HCT116 (cell line): Measurements from ENCODE around the gene TSR1. TPM values are rescaled to one million over a fixed set of nuclear protein-coding genes. Genes with fewer than 3 reads are reported as not detected.

ENCODE experiments used
- ATAC-seq: fragments of 200-7000 bp; cut with Tn5 transposase; 2 replicates; pipeline ENCODE4 v1.9.1; 2020; ENCODE audit warnings: mild to moderate bottlenecking, moderate library complexity
- BruUV-seq: library from RNA; stranded (reverse); fragments of 400-500 nt; replicated peaks from 2 replicates; lab custom pipeline; 2021; lab: Mats Ljungman, UMichigan
- CTCF ChIA-PET: fragments of 300-600 bp; sonication (Branson Sonifier 250); formaldehyde crosslinking; loops from one replicate; lab custom pipeline; 2021; ENCODE audit warnings: antibody characterized with exemption; lab: Charles Lee
- POLR2A ChIA-PET: fragments of 300-600, 350-600 bp; sonication (Branson Sonifier 250); formaldehyde crosslinking; loops from one replicate; lab custom pipeline; 2021; ENCODE audit warnings: antibody characterized with exemption; lab: Charles Lee
- RAD21 ChIA-PET, 2 experiments: fragments of 300-600 bp; sonication (Branson Sonifier 250); formaldehyde crosslinking; loops; one replicate each; lab custom pipeline; 2023; ENCODE audit warnings: low total read pairs in 2 of 2; ENCODE audit not compliant: uncharacterized antibody in 2 of 2, unreplicated experiment in 2 of 2, low non-redundant PET in 1 of 2; lab: Charles Lee
- DNase-seq: peaks from one replicate; pipeline ENCODE4 v3.0.0-alpha.2; 2010; ENCODE audit warnings: low read depth, low spot score
- H2AFZ ChIP-seq: fragments of 200-600 bp; shearing (Covaris generic), sonication (generic); 2 replicates; pipeline ENCODE4 v1.6.1; 2017; ENCODE audit warnings: low read depth, mixed run types, mixed read lengths, antibody characterized with exemption, low read length; ENCODE audit not compliant: poor library complexity, severe bottlenecking
- H3K27ac ChIP-seq: 2 replicates; pipeline ENCODE4 v1.5.1; 2012; ENCODE audit warnings: low read depth, low read length
- H3K27me3 ChIP-seq: fragments of 200-600 bp; sonication (generic); 2 replicates; pipeline ENCODE4 v1.6.1; 2016; ENCODE audit warnings: mixed run types, low read length, mixed read lengths; ENCODE audit not compliant: insufficient read depth
- H3K36me3 ChIP-seq, 2 experiments: fragments of 200-500 bp in 1 of 2; fragments of 200-600 bp in 1 of 2; sonication (Bioruptor generic) in 1 of 2; sonication (generic) in 1 of 2; 2 replicates each; pipeline versions ENCODE4 v1.5.1 to v1.6.1; 2014 to 2016; ENCODE audit warnings: low read length in 2 of 2, inconsistent platforms in 1 of 2, mixed read lengths in 1 of 2, mixed run types in 1 of 2; ENCODE audit not compliant: insufficient read depth in 2 of 2, control insufficient read depth in 1 of 2
- H3K4me1 ChIP-seq, 2 experiments: fragments of 200-600 bp in 1 of 2; sonication (generic) in 1 of 2; 2 replicates each; pipeline versions ENCODE4 v1.5.1 to v1.6.1; 2012 to 2017; ENCODE audit warnings: low read length in 2 of 2, inconsistent platforms in 1 of 2, mild to moderate bottlenecking in 1 of 2, mixed read lengths in 1 of 2, mixed run types in 1 of 2, moderate library complexity in 1 of 2; ENCODE audit not compliant: insufficient read depth in 2 of 2, control insufficient read depth in 1 of 2
- H3K4me2 ChIP-seq: fragments of 200-600 bp; sonication (generic); 2 replicates; pipeline ENCODE4 v1.6.1; 2017; ENCODE audit warnings: mixed run types, low read length, mixed read lengths
- H3K4me3 ChIP-seq, 2 experiments: fragments of 200-600 bp in 1 of 2; sonication (generic) in 1 of 2; replicated peaks in 1 of 2; 2 replicates each; pipeline ENCODE4 v1.5.1; 2011 to 2016; ENCODE audit warnings: low read length in 2 of 2, control low read depth in 1 of 2, low read depth in 1 of 2, mild to moderate bottlenecking in 1 of 2, mixed read lengths in 1 of 2, mixed run types in 1 of 2
- H3K79me2 ChIP-seq: fragments of 200-600 bp; sonication (generic); 2 replicates; pipeline ENCODE4 v1.6.1; 2017; ENCODE audit warnings: mild to moderate bottlenecking, mixed run types, low read length, moderate library complexity, mixed read lengths; ENCODE audit not compliant: insufficient read depth
- H3K9ac ChIP-seq: fragments of 200-600 bp; sonication (generic); 2 replicates; pipeline ENCODE4 v1.6.1; 2016; ENCODE audit warnings: low read length, mixed read lengths
- H3K9me2 ChIP-seq: fragments of 200-600 bp; sonication (generic), shearing (Covaris generic); 2 replicates; pipeline ENCODE4 v1.6.1; 2017; ENCODE audit warnings: mixed run types, mild to moderate bottlenecking, moderate library complexity; ENCODE audit not compliant: insufficient read depth
- H3K9me3 ChIP-seq, 2 experiments: fragments of 200-500 bp in 1 of 2; fragments of 200-600 bp in 1 of 2; sonication (Bioruptor generic) in 1 of 2; sonication (generic) in 1 of 2; 2 replicates each; pipeline ENCODE4 v1.6.1; 2014 to 2017; ENCODE audit warnings: low read length in 2 of 2, mixed read lengths in 2 of 2, inconsistent platforms in 1 of 2, low read depth in 1 of 2, mild to moderate bottlenecking in 1 of 2, mixed run types in 1 of 2, moderate library complexity in 1 of 2; ENCODE audit not compliant: control insufficient read depth in 1 of 2, insufficient read depth in 1 of 2
- H4K20me1 ChIP-seq: fragments of 200-600 bp; sonication (generic), shearing (Covaris generic); 2 replicates; pipeline ENCODE4 v1.6.1; 2017; ENCODE audit warnings: mixed run types, mild to moderate bottlenecking, moderate library complexity; ENCODE audit not compliant: insufficient read depth
- CBX3 ChIP-seq: IDR thresholded peaks from 2 replicates; pipeline ENCODE4 v1.6.1; 2012; ENCODE audit warnings: low read depth
- CEBPB ChIP-seq: IDR thresholded peaks from 2 replicates; pipeline ENCODE4 v1.6.1; 2012; ENCODE audit warnings: low read depth
- ELF1 ChIP-seq: IDR thresholded peaks from 2 replicates; pipeline ENCODE4 v1.6.1; 2012; ENCODE audit warnings: low read depth, borderline replicate concordance
- EZH2 ChIP-seq: fragments of 200-600 bp; sonication (generic); IDR thresholded peaks from 2 replicates; pipeline ENCODE4 v1.6.1; 2017; ENCODE audit warnings: antibody characterized with exemption, mixed run types
- EZH2phosphoT487 ChIP-seq: fragments of 200-600 bp; IDR thresholded peaks from 2 replicates; pipeline ENCODE4 v1.6.1; 2018; ENCODE audit warnings: antibody characterized with exemption, borderline replicate concordance
- JUND ChIP-seq: IDR thresholded peaks from 2 replicates; pipeline ENCODE4 v1.6.1; 2012
- POLR2A ChIP-seq: IDR thresholded peaks from 2 replicates; pipeline ENCODE4 v1.7.0; 2011; ENCODE audit warnings: borderline replicate concordance; ENCODE audit not compliant: insufficient read depth, insufficient read length; ENCODE audit errors: extremely low read depth
- POLR2AphosphoS5 ChIP-seq: IDR thresholded peaks from 2 replicates; pipeline ENCODE4 v1.6.1; 2011; ENCODE audit warnings: mild to moderate bottlenecking, low read depth, low read length, moderate library complexity
- RAD21 ChIP-seq: IDR thresholded peaks from 2 replicates; pipeline ENCODE4 v1.6.1; 2012; ENCODE audit warnings: low read depth, mild to moderate bottlenecking
- SIN3A ChIP-seq: IDR thresholded peaks from 2 replicates; pipeline ENCODE4 v1.6.1; 2012; ENCODE audit warnings: low read depth
- SRF ChIP-seq: IDR thresholded peaks from 2 replicates; pipeline ENCODE4 v1.6.1; 2012; ENCODE audit warnings: low read depth
- TCF7L2 ChIP-seq: IDR thresholded peaks from 2 replicates; pipeline ENCODE4 v1.7.0; 2011; ENCODE audit warnings: borderline replicate concordance, inconsistent platforms; ENCODE audit not compliant: insufficient read depth, insufficient read length; ENCODE audit errors: extremely low read depth
- YY1 ChIP-seq: IDR thresholded peaks from 2 replicates; pipeline ENCODE4 v1.6.1; 2011; ENCODE audit warnings: low read length, low read depth, moderate library complexity, mild to moderate bottlenecking; ENCODE audit not compliant: insufficient replicate concordance; ENCODE audit errors: extremely low read depth
- ZFX ChIP-seq: fragments of 450-650 bp; IDR thresholded peaks from 2 replicates; pipeline ENCODE4 v1.6.1; 2017
- ZNF274 ChIP-seq: fragments of 200-500 bp; sonication (Bioruptor generic); IDR thresholded peaks from 2 replicates; pipeline ENCODE4 v1.6.1; 2014; ENCODE audit warnings: mild to moderate bottlenecking, low read depth, low read length, inconsistent platforms
- intact Hi-C: fragments of 100-400 bp; cut with micrococcal nuclease; formaldehyde crosslinking; loops from 2 replicates; pipeline ENCODE4 v1.10.0; 2022
- total RNA-seq: library from RNA; stranded (reverse); gene quantifications from one replicate; pipeline ENCODE4 v1.2.1, GENCODE V29; 2021; ENCODE audit not compliant: unreplicated experiment
- TF ChIP-seq, protein P1 (sequence below): IDR thresholded peaks from 2 replicates; pipeline ENCODE4 v1.6.1; 2012
- TF ChIP-seq, protein P2 (sequence below): IDR thresholded peaks from 2 replicates; pipeline ENCODE4 v1.6.1; 2012; ENCODE audit warnings: low read depth
- TF ChIP-seq, protein P3 (sequence below): IDR thresholded peaks from 2 replicates; pipeline ENCODE4 v1.6.1; 2011; ENCODE audit warnings: mild to moderate bottlenecking, low read length, moderate library complexity; ENCODE audit not compliant: insufficient replicate concordance; ENCODE audit errors: extremely low read depth
- TF ChIP-seq, protein P4 (sequence below), 3 experiments: fragments of 200-600 bp in 1 of 3; sonication (generic) in 1 of 3; IDR thresholded peaks in 2 of 3; conservative IDR thresholded peaks in 1 of 3; 2 replicates each; pipeline ENCODE4 v1.5.1; 2012 to 2017; ENCODE audit warnings: low read depth in 2 of 3, low read length in 2 of 3, antibody characterized with exemption in 1 of 3, borderline replicate concordance in 1 of 3, control low read depth in 1 of 3, mild to moderate bottlenecking in 1 of 3, mixed read lengths in 1 of 3, mixed run types in 1 of 3, moderate library complexity in 1 of 3; ENCODE audit not compliant: insufficient read depth in 1 of 3

Gene TSR1
- total RNA-seq, 1 experiment from 2014 or later, result 77.2 TPM

DNA sequence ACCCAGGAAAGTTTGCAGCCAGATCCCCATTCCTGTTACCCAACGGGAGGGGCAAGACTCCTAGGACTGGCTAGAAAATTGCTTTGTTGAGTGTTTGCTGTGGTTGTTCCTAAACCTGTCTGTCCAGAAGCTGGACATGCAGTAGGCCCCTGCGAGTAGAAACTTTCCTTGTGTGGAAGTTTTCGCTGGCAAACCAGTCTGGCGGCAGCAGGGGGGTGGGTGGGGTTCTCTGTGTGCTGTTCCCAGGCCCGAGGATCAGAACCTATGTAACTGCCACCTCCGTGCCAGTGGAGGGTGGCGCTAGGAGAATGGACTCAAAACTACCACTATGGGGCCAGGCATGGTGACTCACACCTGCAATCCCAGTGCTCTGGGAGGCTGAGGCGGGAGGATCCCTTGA, 10.2 kb upstream of the TSR1 start:
- 0 out of 2 replicates have a peak, but pooled peaks have one; percentile 21 for ATAC-seq
- Histone ChIP-seq H3K27me3 (no peaks in the 10 kb centered on the region), H3K9me3 (no peaks in the 10 kb centered on the region), H3K4me2 (no peak overlapping the region), H3K27ac (no peak overlapping the region), H3K4me1 (peaks cover 24 to 35% of the 10 kb centered on the region in 2 experiments), H4K20me1 (no peaks in the 10 kb centered on the region), H3K36me3 (peaks cover 11 to 13% of the 10 kb centered on the region in 2 experiments; a peak in 3 of 4 replicates), H3K79me2 (no peaks in the 10 kb centered on the region), H3K4me3 (no peak overlapping the region), H2AFZ (no peak overlapping the region)
- RAD21 ChIA-PET, result interaction anchor here in 1 of 2 experiments (0.7 kb wide), 1 partner anchor 465 kb away, joined by 3 read pairs; no protein-coding TSS in a partner anchor
- intact Hi-C loops, result no loop called here
- TF ChIP-seq, protein P1, sequence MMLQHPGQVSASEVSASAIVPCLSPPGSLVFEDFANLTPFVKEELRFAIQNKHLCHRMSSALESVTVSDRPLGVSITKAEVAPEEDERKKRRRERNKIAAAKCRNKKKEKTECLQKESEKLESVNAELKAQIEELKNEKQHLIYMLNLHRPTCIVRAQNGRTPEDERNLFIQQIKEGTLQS, result no peak
- no peak for TF ChIP-seq EZH2phosphoT487
- TF ChIP-seq ELF1, result no peak
- no peak for TF ChIP-seq YY1
- no peak for TF ChIP-seq ZFX
- no peak for TF ChIP-seq ZNF274
- TF ChIP-seq, protein P2, sequence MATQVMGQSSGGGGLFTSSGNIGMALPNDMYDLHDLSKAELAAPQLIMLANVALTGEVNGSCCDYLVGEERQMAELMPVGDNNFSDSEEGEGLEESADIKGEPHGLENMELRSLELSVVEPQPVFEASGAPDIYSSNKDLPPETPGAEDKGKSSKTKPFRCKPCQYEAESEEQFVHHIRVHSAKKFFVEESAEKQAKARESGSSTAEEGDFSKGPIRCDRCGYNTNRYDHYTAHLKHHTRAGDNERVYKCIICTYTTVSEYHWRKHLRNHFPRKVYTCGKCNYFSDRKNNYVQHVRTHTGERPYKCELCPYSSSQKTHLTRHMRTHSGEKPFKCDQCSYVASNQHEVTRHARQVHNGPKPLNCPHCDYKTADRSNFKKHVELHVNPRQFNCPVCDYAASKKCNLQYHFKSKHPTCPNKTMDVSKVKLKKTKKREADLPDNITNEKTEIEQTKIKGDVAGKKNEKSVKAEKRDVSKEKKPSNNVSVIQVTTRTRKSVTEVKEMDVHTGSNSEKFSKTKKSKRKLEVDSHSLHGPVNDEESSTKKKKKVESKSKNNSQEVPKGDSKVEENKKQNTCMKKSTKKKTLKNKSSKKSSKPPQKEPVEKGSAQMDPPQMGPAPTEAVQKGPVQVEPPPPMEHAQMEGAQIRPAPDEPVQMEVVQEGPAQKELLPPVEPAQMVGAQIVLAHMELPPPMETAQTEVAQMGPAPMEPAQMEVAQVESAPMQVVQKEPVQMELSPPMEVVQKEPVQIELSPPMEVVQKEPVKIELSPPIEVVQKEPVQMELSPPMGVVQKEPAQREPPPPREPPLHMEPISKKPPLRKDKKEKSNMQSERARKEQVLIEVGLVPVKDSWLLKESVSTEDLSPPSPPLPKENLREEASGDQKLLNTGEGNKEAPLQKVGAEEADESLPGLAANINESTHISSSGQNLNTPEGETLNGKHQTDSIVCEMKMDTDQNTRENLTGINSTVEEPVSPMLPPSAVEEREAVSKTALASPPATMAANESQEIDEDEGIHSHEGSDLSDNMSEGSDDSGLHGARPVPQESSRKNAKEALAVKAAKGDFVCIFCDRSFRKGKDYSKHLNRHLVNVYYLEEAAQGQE, result no peak
- no peak for TF ChIP-seq TCF7L2
- no peak for TF ChIP-seq SRF
- TF ChIP-seq SIN3A, result no peak
- TF ChIP-seq, protein P3, sequence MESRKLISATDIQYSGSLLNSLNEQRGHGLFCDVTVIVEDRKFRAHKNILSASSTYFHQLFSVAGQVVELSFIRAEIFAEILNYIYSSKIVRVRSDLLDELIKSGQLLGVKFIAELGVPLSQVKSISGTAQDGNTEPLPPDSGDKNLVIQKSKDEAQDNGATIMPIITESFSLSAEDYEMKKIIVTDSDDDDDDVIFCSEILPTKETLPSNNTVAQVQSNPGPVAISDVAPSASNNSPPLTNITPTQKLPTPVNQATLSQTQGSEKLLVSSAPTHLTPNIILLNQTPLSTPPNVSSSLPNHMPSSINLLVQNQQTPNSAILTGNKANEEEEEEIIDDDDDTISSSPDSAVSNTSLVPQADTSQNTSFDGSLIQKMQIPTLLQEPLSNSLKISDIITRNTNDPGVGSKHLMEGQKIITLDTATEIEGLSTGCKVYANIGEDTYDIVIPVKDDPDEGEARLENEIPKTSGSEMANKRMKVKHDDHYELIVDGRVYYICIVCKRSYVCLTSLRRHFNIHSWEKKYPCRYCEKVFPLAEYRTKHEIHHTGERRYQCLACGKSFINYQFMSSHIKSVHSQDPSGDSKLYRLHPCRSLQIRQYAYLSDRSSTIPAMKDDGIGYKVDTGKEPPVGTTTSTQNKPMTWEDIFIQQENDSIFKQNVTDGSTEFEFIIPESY, result no peak
- TF ChIP-seq RAD21, result no peak
- TF ChIP-seq CBX3, result no peak
- no peak for TF ChIP-seq EZH2
- no peak for TF ChIP-seq POLR2AphosphoS5
- no peak for TF ChIP-seq CEBPB
- TF ChIP-seq JUND, result no peak
- TF ChIP-seq, protein P4, sequence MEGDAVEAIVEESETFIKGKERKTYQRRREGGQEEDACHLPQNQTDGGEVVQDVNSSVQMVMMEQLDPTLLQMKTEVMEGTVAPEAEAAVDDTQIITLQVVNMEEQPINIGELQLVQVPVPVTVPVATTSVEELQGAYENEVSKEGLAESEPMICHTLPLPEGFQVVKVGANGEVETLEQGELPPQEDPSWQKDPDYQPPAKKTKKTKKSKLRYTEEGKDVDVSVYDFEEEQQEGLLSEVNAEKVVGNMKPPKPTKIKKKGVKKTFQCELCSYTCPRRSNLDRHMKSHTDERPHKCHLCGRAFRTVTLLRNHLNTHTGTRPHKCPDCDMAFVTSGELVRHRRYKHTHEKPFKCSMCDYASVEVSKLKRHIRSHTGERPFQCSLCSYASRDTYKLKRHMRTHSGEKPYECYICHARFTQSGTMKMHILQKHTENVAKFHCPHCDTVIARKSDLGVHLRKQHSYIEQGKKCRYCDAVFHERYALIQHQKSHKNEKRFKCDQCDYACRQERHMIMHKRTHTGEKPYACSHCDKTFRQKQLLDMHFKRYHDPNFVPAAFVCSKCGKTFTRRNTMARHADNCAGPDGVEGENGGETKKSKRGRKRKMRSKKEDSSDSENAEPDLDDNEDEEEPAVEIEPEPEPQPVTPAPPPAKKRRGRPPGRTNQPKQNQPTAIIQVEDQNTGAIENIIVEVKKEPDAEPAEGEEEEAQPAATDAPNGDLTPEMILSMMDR (IDR thresholded peaks at IDR 0.05 in 2 of 3, conservative IDR thresholded peaks at IDR 0.05 in 1 of 3; ENCODE audit: borderline replicate concordance in 1 of 3, insufficient read depth in 1 of 3, low read depth in 2 of 3, low read length in 2 of 3), result no peak
- TF ChIP-seq POLR2A, result no peak
- TF ChIP-seq, all 23 proteins: peak for 0
- Histone ChIP-seq H3K9me2 (no peaks in the 10 kb centered on the region), H3K9ac (no peak overlapping the region)
- no TSS peak for BruUV-seq
- ChIA-PET CTCF (no interaction called here), POLR2A (interaction anchor here (1.2 kb wide), 1 partner anchor 10 kb away, joined by 3 read pairs; the partner anchor contains the start of gene TSR1)
- DNase-seq, result no peak
